ENCODE data around the gene DNAJA4. TPM values are rescaled to one million over a fixed set of nuclear protein-coding genes. Genes with fewer than 3 reads are reported as not detected.
A peak's percentile ranks its signal among the peaks of the same experiment; 100 is the strongest.

The DNAJA4 gene
- total RNA-seq, 1 donor from 2014 or later: 53.7 TPM

GRCh38 chr15:78316283-78317083 is 52.1 kb downstream of the DNAJA4 start:
- DNase-seq: peak; percentile 71

- no peak for DNase-seq
Measured at GRCh38 chr15:78317145-78317836, 52.9 kb downstream of the DNAJA4 start.

GRCh38 chr15:78319588-78319987 is 55.2 kb downstream of the DNAJA4 start:
- no peak for DNase-seq

GRCh38 chr15:78320183-78320582 is 55.8 kb downstream of the DNAJA4 start:
- DNase-seq: no peak

GRCh38 chr15:78321041-78321570 is 56.7 kb downstream of the DNAJA4 start:
- DNase-seq: no peak

- DNase-seq: no peak
Measured at GRCh38 chr15:78321786-78322185, 57.4 kb downstream of the DNAJA4 start.

- DNase-seq: peak; percentile 48
Measured at GRCh38 chr15:78322243-78322642, 57.9 kb downstream of the DNAJA4 start.

GRCh38 chr15:78322724-78323521 is 58.6 kb downstream of the DNAJA4 start:
- no peak for DNase-seq

GRCh38 chr15:78323693-78324092 is 59.3 kb downstream of the DNAJA4 start:
- DNase-seq: no peak

- no peak for DNase-seq
Measured at GRCh38 chr15:78324144-78324543, 59.8 kb downstream of the DNAJA4 start.

- peak; percentile 46 for DNase-seq
Measured at GRCh38 chr15:78325092-78325843, 60.9 kb downstream of the DNAJA4 start.

GRCh38 chr15:78327466-78327865 is 63.1 kb downstream of the DNAJA4 start:
- no peak for DNase-seq

GRCh38 chr15:78329625-78330024 is 65.3 kb downstream of the DNAJA4 start:
- DNase-seq: no peak

Small RNA genes within 50 kb of the gene (small RNA-seq; reads per million reads assigned to genes)
- gene AC090607.5 (ENCODE audit: low replicate concordance): not detected

Other genes starting within 250 kb of the DNAJA4 start
- gene TBC1D2B, start 186.9 kb upstream of the DNAJA4 start, total RNA-seq: 50.7 TPM
- gene SH2D7, start 172.0 kb upstream of the DNAJA4 start, total RNA-seq: not detected
- 12.1 TPM for gene CIB2, start 133.1 kb upstream of the DNAJA4 start, total RNA-seq
- 117 TPM for gene IDH3A, start 115.2 kb upstream of the DNAJA4 start, total RNA-seq
- 1.5 TPM for gene ACSBG1, start 30.0 kb upstream of the DNAJA4 start, total RNA-seq
- gene SKIC8, start 35.0 kb downstream of the DNAJA4 start, total RNA-seq: 45.2 TPM
- 21.6 TPM for gene CRABP1, start 75.8 kb downstream of the DNAJA4 start, total RNA-seq
- gene IREB2, start 173.7 kb downstream of the DNAJA4 start, total RNA-seq: 108 TPM
- gene HYKK, start 243.0 kb downstream of the DNAJA4 start, total RNA-seq: 6.9 TPM

Data from tongue (tissue), 3 donors.